Gastrocnemius medialis (tissue), 4 donors: ENCODE measurements around the gene GRIP2. TPM values are rescaled to one million over a fixed set of nuclear protein-coding genes. Genes with fewer than 3 reads are reported as not detected.
A peak's percentile ranks its signal among the peaks of the same experiment; 100 is the strongest.

Source experiments
- ATAC-seq, 2 donors: fragments of 150-250 bp; one replicate each; pipeline ENCODE4 v1.9.1; 2016
- DNase-seq, 2 donors: peaks; one replicate each; pipeline ENCODE4 v3.0.0-alpha.2; 2019
- H3K27ac ChIP-seq, 4 donors: fragments of 200-600 bp; sonication (generic); 1 replicate in 1 of 4; 2 replicates in 3 of 4; pipeline ENCODE4 v1.5.1; 2016 to 2018; ENCODE audit warnings: mild to moderate bottlenecking in 2 of 4, moderate library complexity in 1 of 4
- H3K27me3 ChIP-seq, 3 donors: fragments of 200-600 bp; sonication (generic) in 2 of 3; 1 replicate in 1 of 3; 2 replicates in 2 of 3; pipeline versions ENCODE4 v1.5.1 to v1.6.0; 2016 to 2019; ENCODE audit warnings: mild to moderate bottlenecking in 1 of 3, moderate library complexity in 1 of 3
- H3K36me3 ChIP-seq, 2 donors: fragments of 200-600 bp; sonication (generic) in 1 of 2; one replicate each; pipeline ENCODE4 v1.5.1; 2017 to 2018
- H3K4me1 ChIP-seq, 2 donors: fragments of 200-600 bp; sonication (generic) in 1 of 2; one replicate each; pipeline ENCODE4 v1.5.1; 2016 to 2017; ENCODE audit warnings: mild to moderate bottlenecking in 2 of 2
- H3K4me3 ChIP-seq, 4 donors: fragments of 200-600 bp; sonication (generic) in 3 of 4; 1 replicate in 1 of 4; 2 replicates in 3 of 4; pipeline ENCODE4 v1.5.1; 2016 to 2019; ENCODE audit warnings: mild to moderate bottlenecking in 2 of 4
- H3K9me3 ChIP-seq, 3 donors: fragments of 200-600 bp; sonication (generic) in 2 of 3; 1 replicate in 1 of 3; 2 replicates in 2 of 3; pipeline ENCODE4 v1.5.1; 2016 to 2019
- POLR2A ChIP-seq, 2 donors: fragments of 450-650 bp; IDR thresholded peaks; one replicate each; pipeline ENCODE4 v1.6.1; 2017; ENCODE audit warnings: antibody characterized with exemption in 2 of 2, mild to moderate bottlenecking in 2 of 2, moderate library complexity in 2 of 2
- in situ Hi-C, 4 donors: fragments of 200-750 bp; cut with MboI; loops; one replicate each; pipeline versions ENCODE4 v1.15.0 to v1.8.0; 2017; ENCODE audit warnings: low sequenced_read_pairs in 4 of 4
- intact Hi-C: fragments of 100-400 bp; cut with DNase I; formaldehyde crosslinking; loops from one replicate; pipeline ENCODE4 v1.15.1; 2023; ENCODE audit warnings: low total_unique reads
- total RNA-seq, 4 donors: library from RNA; depleted of rRNA; stranded (reverse); fragments of >200 nt; gene quantifications; one replicate each; pipeline versions ENCODE4 v1.1.0 to v1.2.3, GENCODE V29; 2016
- TF ChIP-seq, protein P1 (sequence below), 5 experiments: fragments of 450-650 bp in 3 of 5; fragments of 200-600 bp in 2 of 5; sonication (generic) in 2 of 5; IDR thresholded peaks in 4 of 5; conservative IDR thresholded peaks in 1 of 5; 1 replicate in 4 of 5; 2 replicates in 1 of 5; pipeline ENCODE4 v1.5.1; 2016 to 2019; ENCODE audit warnings: antibody characterized with exemption in 5 of 5, mild to moderate bottlenecking in 3 of 5, moderate library complexity in 3 of 5

GRIP2 gene
- total RNA-seq, 4 donors from 2014 or later, result 2.8 to 12.6 (median 4.6) TPM

DNA sequence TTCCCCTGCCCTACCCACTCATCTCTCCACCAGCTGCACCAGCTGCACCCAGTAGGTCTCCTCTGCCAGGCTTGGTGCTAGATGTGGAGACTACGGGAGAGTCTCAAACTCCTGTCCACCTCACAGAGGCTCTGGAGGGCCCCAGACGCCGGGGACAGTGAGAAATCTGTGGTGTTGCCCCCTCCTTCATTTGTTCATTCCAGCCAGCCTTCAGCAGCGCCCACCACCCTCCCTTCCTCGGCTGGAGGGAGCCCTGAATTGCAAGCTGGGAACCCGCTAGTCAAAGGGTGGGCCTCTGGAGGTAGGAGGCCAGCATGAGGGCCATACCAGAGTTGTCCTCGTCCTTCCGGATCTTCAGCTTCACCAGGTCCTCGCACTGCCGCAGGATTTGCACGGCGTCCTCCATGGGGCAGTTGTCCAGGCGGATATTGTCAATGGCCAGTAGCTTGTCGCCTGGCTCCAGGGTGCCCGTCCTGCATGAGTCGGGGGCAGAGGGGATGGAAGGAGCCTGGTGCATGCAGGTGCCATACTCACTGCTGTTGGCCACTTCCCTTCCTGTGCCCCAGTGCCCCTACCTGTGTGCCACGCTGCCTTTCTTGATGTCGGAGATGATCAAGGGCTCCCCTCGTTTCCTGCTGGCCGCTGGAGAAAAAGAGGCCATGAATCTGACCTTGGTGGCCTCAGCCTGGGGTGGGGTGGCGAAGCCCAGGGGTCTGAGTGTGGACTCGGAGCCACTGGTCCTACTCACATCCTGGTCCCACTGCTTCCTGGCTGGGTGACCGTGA, 29.1 kb downstream of the GRIP2 start:
- Histone ChIP-seq H3K27ac (peak overlapping the region in 2 of 4 donors; percentile 53 to 61), H3K27me3 (no peaks in the 10 kb centered on the region), H3K4me1 (peaks cover 0 to 4% of the 10 kb centered on the region in 2 donors), H3K9me3 (no peaks in the 10 kb centered on the region), H3K36me3 (peaks cover 0 to 16% of the 10 kb centered on the region in 2 donors), H3K4me3 (no peak overlapping the region)
- DNase-seq (peak in 1 of 2 donors; percentile 11), ATAC-seq (no peak)
- in situ Hi-C loops, result loop anchor here in 2 of 4 donors (5.0 kb wide), 1 partner anchor 36 kb away; no protein-coding TSS in a partner anchor
- intact Hi-C loops, result no loop called here
- TF ChIP-seq, protein P1, sequence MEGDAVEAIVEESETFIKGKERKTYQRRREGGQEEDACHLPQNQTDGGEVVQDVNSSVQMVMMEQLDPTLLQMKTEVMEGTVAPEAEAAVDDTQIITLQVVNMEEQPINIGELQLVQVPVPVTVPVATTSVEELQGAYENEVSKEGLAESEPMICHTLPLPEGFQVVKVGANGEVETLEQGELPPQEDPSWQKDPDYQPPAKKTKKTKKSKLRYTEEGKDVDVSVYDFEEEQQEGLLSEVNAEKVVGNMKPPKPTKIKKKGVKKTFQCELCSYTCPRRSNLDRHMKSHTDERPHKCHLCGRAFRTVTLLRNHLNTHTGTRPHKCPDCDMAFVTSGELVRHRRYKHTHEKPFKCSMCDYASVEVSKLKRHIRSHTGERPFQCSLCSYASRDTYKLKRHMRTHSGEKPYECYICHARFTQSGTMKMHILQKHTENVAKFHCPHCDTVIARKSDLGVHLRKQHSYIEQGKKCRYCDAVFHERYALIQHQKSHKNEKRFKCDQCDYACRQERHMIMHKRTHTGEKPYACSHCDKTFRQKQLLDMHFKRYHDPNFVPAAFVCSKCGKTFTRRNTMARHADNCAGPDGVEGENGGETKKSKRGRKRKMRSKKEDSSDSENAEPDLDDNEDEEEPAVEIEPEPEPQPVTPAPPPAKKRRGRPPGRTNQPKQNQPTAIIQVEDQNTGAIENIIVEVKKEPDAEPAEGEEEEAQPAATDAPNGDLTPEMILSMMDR (IDR thresholded peaks at IDR 0.05 in 4 of 5, conservative IDR thresholded peaks at IDR 0.05 in 1 of 5), result no peak
- TF ChIP-seq POLR2A (IDR thresholded peaks at IDR 0.05), result no peak

DNA sequence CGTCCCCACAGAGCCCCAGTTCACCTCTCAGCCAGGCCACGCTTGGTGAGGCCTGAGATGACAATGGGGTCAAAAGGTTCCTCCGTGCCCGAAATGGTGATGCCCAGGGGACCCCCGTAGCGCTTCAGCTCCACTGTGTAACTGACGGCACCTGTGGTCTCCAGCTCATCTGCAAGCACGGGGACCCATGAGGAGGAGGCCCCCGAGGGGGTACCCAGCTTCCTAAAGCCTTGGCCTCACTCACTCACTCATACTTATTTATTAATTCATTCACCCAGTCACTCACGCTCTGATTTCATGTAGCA, 30.4 kb downstream of the GRIP2 start:
- Histone ChIP-seq H3K9me3 (no peaks in the 10 kb centered on the region), H3K36me3 (peaks cover 0 to 25% of the 10 kb centered on the region in 2 donors), H3K4me3 (no peak overlapping the region), H3K27me3 (no peaks in the 10 kb centered on the region), H3K4me1 (peaks cover 0 to 4% of the 10 kb centered on the region in 2 donors), H3K27ac (peak overlapping the region in 2 of 4 donors; percentile 46 to 59)
- in situ Hi-C loops, result loop anchor here in 2 of 4 donors (5.0 kb wide), 1 partner anchor 38 kb away; no protein-coding TSS in a partner anchor
- ATAC-seq (no peak), DNase-seq (no peak)
- TF ChIP-seq POLR2A (IDR thresholded peaks at IDR 0.05), result no peak
- TF ChIP-seq, protein P1 (IDR thresholded peaks at IDR 0.05 in 4 of 5, conservative IDR thresholded peaks at IDR 0.05 in 1 of 5), result no peak
- intact Hi-C loops, result loop anchor here (1.0 to 5.0 kb wide), 3 partner anchors 39 to 413 kb away; partner anchors contain the start of gene CCDC174

DNA sequence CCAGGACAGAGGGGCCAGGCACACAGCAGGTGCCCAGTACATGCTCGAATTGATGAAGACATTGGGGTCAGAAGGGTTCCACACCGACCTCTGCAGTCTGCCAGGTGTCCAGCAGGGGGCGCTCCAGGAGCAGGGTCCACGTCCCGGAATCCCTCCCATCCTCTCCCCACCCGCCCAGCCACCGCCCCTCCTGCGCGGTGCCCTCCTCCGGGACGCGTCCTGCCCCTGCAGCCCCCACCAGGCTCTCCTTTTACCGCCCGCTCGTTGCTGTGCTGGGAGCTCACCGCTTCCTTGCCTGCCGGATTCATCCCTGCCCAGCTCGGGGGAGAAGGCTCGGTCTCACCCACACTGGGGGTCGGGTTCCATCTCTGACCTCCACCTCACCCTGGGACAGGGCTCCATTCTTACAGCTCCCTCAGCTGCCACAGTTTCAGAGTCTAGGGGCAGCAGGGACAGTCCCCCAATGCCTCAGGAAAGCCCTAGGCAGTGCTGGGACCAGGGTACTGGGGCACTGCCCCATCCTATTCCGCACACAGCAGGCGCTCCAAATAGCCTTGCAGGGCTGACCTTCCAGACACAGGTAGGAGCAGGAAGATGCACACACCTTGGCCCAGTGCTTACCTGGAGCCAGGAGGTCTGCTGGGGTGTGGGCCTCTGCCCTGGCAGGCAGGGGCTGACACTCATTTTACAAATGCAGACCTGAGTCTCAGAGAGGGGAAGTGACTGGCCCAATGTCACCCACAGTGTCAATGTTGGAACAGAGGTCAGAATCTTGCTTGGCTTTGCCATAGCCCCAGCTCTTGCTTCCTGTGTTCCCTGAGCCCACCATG, 31.0 kb downstream of the GRIP2 start:
- intact Hi-C loops, result loop anchor here (1.0 to 5.0 kb wide), 3 partner anchors 39 to 413 kb away; partner anchors contain the start of gene CCDC174
- Histone ChIP-seq H3K36me3 (peaks cover 0 to 31% of the 10 kb centered on the region in 2 donors), H3K4me1 (peaks cover 0 to 4% of the 10 kb centered on the region in 2 donors), H3K27ac (peak overlapping the region; percentile 11 to 59 (median 40)), H3K27me3 (no peaks in the 10 kb centered on the region), H3K9me3 (no peaks in the 10 kb centered on the region), H3K4me3 (no peak overlapping the region)
- TF ChIP-seq, protein P1 (IDR thresholded peaks at IDR 0.05 in 4 of 5, conservative IDR thresholded peaks at IDR 0.05 in 1 of 5), result peak; percentile 90 to 98 (median 96)
- no peak for TF ChIP-seq POLR2A (IDR thresholded peaks at IDR 0.05)
- DNase-seq, result peak in 1 of 2 donors; percentile 55
- in situ Hi-C loops, result no loop called here
- ATAC-seq, result peak; percentile 52 to 75

DNA sequence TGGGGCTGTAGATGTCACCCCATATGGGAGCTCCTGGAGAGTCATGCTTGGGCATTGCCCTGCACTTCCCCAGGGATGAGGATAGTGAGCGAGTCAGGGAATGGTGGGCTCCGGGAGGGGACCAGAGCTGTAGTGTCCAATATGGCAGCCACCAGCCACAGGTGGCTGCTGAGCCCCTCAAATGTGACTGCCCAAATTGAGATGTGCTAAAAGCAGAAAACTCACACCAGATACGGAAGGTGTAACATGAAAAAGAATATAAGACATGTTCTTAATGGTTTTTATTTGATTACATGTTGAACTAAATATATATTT, 31.7 kb downstream of the GRIP2 start:
- TF ChIP-seq, protein P1 (IDR thresholded peaks at IDR 0.05 in 4 of 5, conservative IDR thresholded peaks at IDR 0.05 in 1 of 5), result no peak
- TF ChIP-seq POLR2A (IDR thresholded peaks at IDR 0.05), result no peak
- no peaks in the 10 kb centered on the region for H3K9me3 ChIP-seq
- H3K36me3 ChIP-seq, result peaks cover 0 to 35% of the 10 kb centered on the region in 2 donors
- peaks cover 0 to 4% of the 10 kb centered on the region in 2 donors for H3K4me1 ChIP-seq
- H3K27ac ChIP-seq, result no peak overlapping the region
- H3K4me3 ChIP-seq, result no peak overlapping the region
- intact Hi-C loops (loop anchor here (5.0 kb wide), 2 partner anchors 144 to 414 kb away; partner anchors contain the start of gene CCDC174), in situ Hi-C loops (no loop called here)
- no peaks in the 10 kb centered on the region for H3K27me3 ChIP-seq
- ATAC-seq (no peak), DNase-seq (no peak)
